Measurements from ENCODE around the gene DTL.
"Not testable (repeated sequence)": the region's sequence is repeated elsewhere in the genome, so short reads cannot be mapped to it uniquely, and the experiment has no call there.

Gene DTL, protein sequence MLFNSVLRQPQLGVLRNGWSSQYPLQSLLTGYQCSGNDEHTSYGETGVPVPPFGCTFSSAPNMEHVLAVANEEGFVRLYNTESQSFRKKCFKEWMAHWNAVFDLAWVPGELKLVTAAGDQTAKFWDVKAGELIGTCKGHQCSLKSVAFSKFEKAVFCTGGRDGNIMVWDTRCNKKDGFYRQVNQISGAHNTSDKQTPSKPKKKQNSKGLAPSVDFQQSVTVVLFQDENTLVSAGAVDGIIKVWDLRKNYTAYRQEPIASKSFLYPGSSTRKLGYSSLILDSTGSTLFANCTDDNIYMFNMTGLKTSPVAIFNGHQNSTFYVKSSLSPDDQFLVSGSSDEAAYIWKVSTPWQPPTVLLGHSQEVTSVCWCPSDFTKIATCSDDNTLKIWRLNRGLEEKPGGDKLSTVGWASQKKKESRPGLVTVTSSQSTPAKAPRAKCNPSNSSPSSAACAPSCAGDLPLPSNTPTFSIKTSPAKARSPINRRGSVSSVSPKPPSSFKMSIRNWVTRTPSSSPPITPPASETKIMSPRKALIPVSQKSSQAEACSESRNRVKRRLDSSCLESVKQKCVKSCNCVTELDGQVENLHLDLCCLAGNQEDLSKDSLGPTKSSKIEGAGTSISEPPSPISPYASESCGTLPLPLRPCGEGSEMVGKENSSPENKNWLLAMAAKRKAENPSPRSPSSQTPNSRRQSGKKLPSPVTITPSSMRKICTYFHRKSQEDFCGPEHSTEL

DNA sequence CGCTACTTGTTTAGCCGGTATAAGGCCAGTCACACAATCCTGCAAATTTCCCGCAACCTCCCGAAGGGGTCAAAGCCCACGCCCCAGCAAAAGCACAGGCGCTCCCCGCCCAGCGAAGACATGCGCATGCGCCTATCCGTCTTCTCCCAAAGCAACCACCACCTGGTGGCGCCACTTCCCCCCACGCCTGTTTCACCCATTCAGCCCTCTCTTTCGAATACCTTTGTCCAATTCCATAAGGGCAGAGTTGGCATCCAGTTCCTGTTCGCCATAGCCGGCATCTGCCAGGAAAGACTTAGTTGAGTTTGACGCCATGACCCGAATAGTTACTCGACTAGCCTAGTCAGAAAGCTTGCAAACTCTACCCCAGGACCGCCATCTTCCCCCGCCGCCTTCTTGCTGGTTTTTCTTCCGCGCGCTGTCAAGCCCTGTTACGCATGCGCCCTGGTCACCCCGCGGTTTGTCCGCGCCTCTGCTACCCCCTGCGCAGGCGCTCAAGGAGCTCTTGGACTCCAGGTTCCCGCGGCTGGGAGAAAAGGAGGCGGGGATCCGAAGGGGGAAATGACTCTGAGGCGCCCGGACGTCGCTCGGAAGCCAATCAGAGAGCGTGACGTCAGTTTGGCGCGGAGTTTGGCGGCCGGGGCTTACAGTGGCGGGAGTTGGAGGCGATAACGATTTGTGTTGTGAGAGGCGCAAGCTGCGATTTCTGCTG is at the start of gene DTL, which contains the start of gene INTS7:
Gene DTL, plus strand, starts transcription at position 626 of the 712 bp plus-strand sequence. CDS start 143 bp downstream, outside the sequence.
Gene INTS7, minus strand, starts transcription at position 435 of the 712 bp plus-strand sequence. Its CDS starts 120 bp downstream, at position 315.
- peak; percentile 100 for DNase-seq

DNA sequence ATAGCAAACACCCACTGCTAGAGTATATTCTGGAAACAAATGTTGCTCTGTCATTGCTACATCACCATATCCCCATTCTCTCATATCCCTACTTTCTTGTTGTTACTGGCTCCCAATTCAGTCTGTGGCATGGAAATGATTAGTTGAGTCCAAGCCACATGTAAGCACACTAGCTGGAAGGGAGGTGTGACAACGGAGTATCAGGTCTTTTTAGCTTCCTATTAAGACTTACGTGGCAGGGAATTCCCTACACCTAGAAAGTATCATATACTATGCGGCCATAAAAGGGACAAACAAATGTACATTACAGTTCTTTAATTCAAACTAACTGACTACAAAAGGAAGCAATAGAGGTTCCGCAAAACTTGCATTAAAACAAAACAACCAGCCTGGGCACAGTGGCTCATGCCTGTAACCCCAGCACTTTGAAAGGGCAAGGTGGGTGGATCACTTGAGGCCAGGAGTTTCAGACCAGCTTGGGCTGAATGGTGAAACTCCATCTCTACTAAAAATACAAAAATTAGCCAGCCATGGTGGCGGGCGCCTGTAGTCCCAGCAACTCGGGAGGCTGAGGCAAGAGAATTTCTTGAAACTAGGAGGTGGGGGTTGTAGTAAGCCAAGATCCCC is 48.8 kb upstream of the DTL start:
- no peak for DNase-seq

DNA sequence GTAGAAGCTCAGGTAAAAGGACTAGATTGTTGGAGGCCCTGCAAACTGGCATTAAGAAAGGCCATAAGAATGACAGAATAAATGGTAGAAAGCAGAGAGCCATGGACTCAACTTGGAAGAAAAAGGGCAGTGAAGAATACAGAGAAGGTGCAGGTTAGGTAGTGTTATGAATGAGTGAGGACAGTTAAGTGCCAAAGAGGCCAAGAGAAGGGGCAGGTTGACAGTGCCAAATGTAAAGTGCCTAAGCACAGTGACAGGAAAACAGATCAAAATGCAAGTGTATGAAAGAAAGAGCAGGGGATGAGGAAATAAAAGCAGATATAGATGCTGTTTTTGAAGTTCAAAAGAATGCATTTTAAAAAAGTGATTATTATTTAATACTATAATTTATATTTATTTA is 43.9 kb upstream of the DTL start:
- DNase-seq: no peak

DNA sequence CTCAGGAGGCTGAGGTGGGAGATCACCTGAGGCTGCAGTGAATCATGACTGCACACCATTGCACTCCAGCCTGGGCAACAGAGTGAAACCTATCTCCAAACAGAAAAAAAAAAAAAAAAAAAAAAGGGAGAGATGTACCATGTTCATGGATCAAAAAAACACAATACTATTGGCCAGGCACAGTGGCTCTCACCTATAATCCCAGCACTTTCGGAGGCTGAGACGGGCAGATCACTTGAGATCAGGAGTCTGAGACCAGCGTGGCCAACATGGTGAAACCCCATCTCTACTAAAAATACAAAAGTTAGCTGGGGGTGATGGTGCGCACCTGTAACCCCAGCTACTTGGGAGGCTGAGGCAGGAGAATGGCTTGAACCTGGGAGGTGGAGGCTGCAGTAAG is 38.1 kb upstream of the DTL start:
- DNase-seq: not testable (repeated sequence)

DNA sequence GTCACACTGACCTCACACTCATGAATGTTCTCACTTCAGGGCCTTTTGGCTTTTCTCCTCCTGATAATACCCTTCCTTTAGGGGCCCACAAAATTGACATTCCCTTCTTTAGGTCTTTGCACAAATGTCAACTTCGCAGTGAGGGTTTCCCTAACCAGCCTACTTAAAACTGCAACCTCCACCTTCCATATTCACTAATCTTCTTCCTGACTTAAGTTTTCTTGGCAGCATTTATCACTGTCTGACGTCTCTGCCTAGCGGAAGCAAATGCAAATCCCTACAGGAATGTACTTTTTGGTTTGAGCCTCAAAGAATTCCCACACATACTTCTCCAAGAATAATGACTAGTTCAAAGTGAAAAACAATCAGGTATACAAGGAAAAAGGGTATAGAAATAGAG is 33.0 kb upstream of the DTL start:
- DNase-seq: no peak

DNA sequence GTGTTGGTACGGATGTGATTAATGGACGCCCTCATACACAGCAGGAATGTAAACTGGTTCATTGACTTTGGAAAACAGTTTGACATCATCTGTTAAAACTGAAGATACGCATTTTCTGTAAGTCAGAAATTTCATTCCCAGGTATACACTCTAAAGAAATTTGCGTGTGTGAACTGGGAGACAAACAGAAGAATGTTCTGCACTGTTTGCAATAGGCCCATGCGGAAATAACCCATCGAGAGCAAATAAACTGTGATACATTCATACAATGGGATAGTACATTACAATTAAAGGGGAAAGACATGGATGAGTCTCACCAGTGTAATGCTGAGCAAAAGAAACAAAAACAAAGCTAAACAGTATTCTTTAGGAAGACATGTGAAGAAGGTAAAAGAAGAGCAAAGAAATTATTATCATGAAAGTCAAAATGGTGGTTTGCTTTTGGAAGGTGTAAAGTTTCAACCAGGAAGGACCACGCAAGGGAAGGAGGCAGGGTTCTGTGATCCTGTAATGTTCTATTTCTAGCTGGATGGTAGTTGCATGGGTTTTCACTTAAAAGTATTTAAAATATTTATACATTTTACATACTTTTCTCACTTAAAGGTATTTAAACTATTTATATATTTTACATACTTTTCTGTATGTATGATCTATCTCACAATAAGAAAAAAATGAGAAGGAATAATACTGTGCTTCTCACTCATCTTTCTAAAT is 30.5 kb upstream of the DTL start:
- no peak for DNase-seq

DNA sequence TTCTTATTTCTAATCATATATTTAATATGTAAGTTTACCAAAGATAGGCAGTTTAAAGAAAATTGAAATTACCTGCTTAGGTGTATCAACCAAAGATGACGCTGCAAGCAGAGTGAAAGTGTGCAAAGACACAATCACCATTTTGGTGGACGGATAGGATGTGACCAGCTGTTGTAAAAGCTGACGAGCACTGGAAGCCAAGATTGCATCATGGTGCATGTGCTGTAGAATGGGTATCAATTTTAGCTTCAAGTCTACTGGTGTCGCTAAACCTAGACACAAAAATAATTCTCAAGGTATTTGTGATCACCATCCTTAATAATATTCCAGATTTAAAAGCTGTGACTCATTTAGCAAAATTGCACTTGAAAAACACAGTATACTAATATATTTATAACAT is 28.4 kb upstream of the DTL start:
- DNase-seq: no peak

DNA sequence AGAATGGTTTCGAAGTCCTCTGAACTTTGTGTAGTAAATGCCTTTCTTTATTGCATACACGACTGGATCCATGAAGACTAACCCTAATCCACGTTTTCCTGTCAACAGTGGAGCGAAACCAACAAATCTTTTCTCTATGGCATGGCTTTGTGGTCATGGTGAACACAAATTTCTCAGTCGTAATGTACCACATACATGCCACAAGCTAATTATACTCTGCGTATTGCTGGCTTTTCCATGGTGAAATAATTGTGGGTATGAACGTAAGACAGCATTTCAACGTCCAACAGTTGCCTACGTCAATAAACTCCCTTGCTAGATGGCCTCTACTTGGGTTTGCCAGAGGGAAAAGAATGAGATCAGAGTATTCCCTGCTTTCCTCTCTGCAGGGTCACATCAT is 27.7 kb upstream of the DTL start:
- no peak for DNase-seq

DNA sequence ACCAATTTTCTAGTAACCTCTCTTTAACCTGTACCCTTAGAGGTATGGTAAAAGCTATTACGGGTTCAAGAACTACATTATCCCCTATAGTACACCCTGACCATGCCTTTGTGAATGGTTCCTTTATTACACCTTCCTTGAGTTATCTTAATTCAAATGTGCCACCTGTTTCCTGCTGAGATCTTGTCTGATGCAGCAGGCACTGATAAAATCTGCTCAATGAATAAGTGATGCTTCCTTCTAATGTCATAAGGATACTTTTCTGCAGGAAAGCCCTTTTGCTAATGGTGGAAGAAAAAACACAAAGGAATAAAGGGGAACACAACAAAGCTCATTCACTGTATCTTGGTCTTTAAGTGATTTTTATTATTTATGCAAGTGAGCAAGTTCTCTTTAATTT is 26.0 kb upstream of the DTL start:
- DNase-seq: no peak

DNA sequence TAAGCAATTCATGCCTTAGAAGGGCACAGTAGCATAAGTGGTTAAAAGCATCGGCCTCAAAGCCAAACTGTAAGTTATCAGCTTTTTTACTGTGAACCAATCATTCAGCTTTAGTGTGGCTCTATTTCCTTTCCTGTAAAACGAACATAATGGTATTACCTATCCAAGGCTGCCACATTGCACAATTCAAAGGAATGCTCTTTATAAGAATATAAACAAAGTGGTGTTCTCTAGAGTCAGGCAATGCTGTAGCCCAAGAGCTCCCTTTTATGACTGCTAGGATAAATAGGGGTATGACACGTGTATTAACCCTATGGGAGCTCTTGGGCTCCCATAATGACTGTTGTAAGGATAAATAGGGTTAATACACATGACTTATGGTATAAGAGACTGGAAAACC is 25.5 kb upstream of the DTL start:
- DNase-seq: no peak

DNA sequence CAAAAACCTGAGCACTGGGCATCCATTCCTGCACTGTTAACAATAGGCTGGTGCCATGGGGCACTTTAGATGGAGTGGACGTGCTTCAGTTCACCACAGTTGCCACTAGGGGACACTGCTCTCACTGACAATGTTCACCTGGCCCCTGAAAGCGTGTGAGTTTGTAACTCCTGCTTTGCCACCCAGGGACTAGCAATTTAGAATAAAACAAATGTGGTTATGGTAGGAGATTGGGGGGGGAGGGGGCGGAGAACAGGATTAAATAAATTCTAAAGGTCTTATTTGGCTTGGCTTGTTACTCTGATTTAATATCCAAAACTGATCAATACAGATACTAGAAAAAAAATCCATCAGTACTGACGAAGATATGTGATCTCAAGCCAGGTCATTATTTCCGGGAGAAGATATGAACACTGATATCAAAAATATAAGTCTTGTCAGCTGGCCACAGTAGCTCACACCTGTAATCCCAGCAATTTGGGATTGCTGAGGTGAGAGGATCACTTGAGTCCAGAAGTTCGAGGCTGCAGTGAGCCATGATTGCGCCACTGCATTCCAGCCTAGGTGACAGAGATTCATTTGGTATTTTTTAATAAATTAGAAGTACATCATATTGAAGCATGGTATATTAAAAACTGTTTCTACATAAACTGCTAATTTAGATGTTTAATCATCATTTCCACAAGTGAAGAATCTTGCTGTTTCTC is 23.4 kb upstream of the DTL start:
- peak; percentile 82 for DNase-seq

DNA sequence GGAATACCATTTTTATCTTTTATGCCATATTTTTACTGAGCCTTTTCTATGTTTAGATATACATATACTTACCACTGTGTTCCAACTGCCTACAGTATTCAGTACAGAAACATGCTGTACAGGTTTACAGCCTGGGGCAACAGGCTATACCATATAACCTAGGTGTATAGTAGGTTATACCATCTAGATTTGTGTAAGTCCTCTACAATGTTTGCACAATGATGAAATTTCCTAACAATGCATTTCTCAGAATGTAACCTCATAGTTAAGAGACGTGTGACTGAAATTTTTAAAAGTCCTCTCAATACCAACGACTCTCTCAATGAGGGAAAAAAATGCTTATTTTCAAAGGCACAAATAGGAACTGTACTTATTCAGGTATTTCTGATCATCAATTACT is 21.9 kb upstream of the DTL start:
- peak; percentile 30 for DNase-seq

DNA sequence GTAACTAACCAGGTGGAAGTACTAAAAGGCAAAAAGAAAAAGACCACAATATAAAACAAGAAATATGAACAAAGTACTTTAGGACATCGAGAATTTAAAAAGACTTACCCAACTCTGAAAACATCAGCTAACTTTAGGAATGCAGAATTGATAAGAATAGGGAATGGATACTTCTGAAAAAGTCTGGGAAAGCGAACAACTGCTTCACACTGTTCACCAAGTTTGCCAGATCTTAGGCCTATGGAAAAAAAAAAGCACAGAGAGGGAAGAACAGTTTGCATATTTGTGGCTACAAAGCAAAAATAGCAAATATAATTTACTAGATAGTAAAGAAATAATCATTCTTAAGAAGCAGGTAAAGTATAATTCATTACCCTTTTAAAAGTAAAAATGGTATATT is 14.6 kb upstream of the DTL start:
- no peak for DNase-seq

DNA sequence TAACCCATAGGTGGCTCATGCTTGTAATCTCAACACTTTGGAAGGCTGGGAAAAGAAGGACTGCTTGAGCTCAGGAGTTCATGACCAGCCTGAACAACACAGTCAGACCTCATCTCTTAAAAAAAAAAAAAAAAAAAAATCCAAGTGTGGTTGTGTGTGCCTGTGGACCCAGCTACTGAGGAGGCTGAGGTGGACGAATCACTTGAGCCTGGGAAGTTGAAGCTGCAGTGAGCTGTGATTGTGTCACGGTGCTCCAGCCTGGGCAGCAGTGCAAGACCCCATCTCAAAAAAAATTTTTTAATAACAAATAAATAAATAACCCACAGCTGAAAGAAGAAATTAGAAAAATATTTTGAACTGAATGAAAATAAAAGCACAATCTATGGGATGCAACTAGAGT is 14.0 kb upstream of the DTL start:
- DNase-seq: no peak

DNA sequence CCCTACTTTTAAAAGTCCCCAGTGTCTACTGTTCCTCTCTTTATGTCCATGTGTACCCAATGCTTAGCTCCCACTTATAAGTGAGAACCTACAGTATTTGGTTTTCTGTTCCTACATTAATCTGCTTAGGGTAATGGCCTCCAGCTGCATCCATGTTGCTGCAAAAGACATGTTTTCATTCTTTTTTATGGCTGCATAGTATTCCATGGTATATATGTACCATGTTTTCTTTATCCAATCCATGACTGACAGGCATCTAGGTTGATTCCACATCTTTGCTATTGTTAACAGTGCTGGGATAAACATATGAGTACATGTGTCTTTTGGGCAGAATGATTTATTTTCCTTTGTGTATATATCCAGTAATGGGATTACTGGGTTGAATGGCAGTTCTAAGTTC is 12.6 kb upstream of the DTL start:
- not testable (repeated sequence) for DNase-seq

DNA sequence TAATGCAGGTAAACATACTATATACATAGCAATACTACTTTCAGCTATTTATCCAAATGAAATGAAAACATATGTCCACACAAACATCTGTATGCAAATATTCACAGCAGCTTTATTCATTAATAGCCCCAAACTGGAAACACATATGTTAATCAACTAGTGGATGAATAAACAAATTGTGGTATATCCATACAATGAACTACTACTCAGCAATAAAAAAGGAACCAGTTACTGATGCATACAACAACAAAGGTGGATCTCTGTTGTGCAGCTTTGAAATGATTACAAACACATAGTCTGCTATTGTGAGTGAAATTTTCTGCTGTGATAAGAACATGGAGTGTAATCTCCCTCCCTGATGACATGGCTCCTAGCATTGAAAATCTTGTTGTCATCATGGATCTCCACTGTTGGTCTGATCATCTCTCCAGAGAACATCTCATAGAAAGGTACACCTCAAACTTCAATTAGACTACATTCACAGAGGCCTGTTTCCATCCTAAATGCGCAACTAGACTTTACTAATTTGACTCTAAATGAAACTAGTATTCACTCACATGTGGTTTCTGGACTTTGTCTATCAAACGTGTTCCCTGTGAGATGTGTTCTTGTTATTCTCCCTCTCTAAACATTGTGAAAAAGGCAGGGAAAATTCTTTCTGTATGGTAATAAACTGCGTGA is 10.9 kb upstream of the DTL start:
- no peak for DNase-seq

DNA sequence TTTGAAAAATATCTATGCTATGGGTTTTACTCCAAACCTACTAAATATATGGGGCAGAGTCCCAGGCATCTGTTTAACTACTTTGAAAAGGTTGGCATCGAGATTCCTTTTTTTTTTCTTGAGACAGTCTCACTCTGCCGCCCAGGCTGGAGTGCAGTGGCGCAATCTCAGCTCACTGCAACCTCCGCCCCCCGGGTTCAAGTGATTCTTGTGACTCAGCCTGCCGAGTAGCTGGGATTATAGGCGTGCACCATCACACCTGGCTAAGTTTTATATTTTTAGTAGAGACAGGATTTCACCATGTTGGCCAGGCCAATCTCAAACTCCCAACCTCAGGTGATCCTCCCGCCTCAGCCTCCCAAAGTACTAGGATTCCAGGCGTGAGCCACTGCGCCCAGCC is 7.8 kb upstream of the DTL start:
- not testable (repeated sequence) for DNase-seq

DNA sequence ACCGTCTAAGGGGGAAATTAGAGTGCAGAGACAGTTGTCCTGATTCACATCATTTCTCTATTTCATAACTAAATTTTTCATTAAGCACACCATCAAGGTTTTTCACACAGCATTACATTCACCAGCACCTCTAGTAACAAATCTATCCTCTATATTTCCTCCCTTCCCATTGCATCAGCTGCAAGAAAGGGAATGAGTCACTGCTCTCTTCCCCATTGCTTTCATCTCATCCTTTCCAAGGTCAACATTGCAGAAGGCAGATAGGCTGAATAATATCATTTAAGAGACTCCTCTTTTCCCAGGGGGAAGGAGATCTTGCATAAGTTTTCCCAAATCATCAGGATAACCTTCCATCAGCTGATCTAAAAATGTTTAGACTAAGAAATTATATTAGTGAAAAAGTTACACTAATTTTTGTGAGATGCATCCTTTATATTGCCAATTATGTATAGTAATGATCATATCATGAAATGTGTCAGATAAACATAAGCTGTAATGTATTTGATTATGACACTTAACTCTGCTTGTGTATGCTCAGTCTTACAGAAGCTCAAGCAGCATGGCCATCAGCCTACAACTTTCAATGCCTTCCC is 4.5 kb upstream of the DTL start:
- peak; percentile 65 for DNase-seq

DNA sequence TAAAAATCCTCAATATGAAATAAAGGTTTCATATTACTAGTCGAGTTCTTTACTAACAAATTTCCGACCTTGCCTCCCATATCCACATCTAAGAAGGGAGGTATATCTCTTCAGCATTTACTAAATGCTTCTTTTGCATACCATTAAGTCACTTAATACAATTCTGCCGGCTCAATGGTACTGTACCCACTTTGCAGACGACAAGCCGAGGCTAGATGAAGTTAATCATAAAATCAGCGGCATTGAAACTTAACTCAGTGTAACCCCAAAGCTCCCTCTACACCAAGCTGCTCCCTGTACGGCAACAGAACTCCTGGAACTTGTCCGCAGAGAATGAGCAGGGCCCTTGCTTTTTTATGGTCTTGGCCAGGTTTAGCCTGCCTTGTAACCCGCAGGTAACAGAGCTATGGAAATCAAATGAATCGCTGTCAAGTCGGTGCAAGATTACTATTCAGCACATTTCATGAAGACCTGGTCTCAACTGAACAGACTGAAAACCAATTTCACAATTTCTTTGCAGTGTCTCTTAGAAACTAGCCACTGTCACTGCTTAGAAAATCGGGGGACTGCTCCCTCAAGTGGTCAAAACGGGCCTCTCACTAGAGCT is 929 bp upstream of the DTL start:
- no peak for DNase-seq

Measured in OCI-M1 (cell line).